SK-MEL-5 (cell line): ENCODE results near the gene THRAP3. TPM values are rescaled to one million over a fixed set of nuclear protein-coding genes. Genes with fewer than 3 reads are reported as not detected.

ENCODE experiments used
- DNase-seq: peaks from one replicate; pipeline ENCODE4 v3.0.0-alpha.2; 2016; ENCODE audit warnings: low read depth, low spot score
- in situ Hi-C: cut with HindIII; loops from 2 replicates; pipeline ENCODE4 v1.10.0; 2016; ENCODE audit warnings: low sequenced_read_pairs, high pct_unique_total_duplicates, low pct_unique_long_range_greater_than_20kb
- total RNA-seq: library from RNA; depleted of rRNA; stranded (reverse); fragments of >200 nt; shearing (Covaris generic); gene quantifications from 2 replicates; pipeline ENCODE4 v1.2.3, GENCODE V29; 2014

THRAP3 gene
- total RNA-seq, 1 experiment from 2014 or later: 63.2 TPM

DNA sequence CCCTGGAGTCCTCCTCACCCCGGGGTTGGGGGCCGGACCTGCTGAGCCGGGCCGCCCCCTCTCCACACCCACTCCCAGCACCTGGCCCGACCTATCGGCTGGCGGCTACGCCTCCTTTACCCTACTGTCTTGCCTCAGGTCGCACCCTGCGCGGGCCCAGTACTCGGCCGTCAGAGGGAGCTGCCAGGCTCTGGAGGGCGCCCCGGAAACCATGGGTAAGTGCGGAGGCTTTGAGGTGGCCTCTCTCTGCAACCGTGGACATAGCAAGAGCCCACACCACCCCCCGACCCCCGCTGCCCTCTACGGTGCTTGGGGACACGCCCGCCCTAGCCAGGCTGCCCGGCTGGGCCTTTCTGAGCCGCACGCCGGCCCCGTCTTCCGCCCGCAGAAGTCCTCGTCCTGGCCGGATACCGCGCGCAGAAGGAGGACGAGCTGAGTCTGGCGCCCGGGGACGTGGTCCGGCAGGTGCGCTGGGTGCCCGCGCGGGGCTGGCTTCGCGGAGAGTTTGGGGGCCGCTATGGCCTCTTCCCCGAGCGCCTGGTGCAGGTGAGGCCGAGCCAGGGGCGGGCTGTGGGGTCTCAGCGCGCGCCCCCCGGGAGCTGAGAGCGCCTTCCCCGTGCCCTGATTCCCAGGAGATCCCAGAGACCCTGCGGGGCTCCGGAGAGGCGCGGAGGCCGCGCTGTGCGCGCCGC is 82.1 kb downstream of the THRAP3 start, which contains the start of gene SH3D21:
Gene SH3D21 (plus strand): TSS at position 159 of the 692 bp plus-strand sequence. CDS start 53 bp downstream, at position 212.
- in situ Hi-C loops: no loop called here
- no peak for DNase-seq

DNA sequence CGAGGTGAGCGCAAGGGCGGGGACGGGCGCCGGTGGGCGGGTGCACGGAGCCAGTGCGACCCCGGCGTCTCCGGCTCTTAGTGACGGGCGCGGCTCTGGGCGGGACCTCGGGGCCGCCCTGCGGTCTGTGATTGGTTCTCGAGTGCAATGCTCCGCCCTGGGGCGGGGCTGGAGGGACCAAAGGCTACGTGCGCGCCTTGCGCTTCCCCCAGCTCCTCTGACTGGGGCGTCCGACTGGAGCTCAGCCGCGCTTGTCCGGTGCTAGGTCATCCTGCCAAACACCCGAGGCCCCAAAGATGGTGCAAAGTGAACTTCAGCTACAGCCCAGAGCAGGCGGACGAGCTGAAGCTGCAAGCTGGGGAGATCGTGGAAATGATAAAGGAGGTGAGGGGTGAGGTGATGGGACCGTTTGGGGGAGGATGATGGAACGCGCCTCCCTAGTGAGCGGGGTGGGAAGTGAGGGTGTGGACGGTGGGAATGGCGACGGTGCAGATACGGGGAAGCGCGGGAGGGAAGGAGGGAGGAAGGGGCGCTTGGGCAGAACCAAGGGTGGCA is 82.7 kb downstream of the THRAP3 start:
- DNase-seq: peak; percentile 44
- in situ Hi-C loops: no loop called here

DNA sequence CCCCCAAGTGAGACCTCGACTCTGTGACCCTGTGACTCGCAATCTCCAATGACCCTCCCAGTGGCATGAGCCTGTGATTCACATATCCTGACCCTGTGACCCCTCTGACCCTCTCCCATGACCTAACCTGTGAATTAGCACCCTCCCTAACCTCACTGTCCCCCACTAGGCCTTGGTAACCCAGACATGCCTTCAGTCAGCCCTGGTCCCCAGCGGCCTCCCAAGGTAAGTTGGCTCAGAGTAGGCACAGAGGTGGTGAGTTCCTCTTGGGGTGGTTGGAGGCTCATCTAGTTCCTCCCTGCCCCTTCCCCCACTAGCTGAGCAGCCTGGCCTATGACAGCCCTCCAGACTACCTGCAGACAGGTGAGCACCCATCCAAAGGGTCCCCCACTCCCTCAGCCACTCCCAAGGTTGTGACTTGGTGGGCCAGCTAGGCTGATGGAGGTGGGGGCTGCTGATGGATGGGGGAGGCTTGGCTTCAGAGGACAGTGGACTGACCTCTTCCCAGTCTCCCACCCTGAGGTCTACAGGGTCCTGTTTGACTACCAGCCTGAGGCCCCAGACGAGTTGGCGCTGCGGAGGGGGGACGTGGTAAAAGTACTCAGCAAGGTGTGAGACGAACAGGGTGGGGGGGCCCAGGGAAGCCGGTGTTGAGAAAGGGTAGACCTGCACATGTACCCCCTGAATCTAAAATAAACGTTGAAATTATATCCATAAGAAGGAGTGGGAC is 83.5 kb downstream of the THRAP3 start:
- in situ Hi-C loops: no loop called here
- no peak for DNase-seq

DNA sequence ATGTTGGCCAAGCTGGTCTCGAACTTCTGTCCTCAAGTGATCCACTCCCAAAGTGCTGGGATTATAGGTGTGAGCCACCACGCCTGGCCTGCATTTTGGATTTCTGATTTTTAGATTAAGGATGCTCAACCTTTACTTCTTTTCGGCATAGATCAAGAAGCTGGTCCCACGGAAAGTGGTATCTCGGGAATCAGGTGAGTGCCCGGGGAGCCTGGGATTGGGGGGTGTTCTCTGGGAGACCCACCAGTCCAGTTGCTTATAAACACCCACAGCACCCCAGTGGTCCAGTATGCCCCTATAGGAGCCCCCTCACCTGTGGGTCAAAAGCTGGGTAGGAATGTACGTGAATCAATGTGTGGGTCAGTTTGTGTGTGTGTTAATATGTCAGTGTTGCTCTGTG is 85.2 kb downstream of the THRAP3 start:
- no peak for DNase-seq

DNA sequence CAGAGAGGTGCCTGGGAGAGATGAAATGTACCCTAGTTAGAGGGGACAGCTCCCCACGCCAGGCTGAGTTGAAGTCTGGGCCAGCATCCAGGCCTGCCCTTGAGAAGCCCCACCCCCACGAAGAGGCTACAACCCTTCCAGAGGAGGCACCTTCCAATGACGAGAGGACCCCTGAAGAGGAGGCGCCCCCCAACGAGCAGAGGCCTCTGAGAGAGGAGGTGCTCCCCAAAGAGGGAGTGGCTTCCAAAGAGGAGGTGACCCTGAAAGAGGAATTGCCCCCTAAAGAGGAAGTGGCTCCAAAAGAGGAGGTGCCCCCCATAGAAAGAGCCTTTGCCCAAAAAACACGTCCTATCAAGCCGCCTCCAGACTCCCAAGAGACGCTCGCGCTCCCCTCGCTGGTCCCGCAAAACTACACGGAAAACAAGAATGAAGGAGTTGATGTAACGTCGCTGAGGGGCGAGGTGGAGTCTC is 96.1 kb downstream of the THRAP3 start:
- in situ Hi-C loops: no loop called here
- DNase-seq: no peak

More for the DNA sequence above, 85.2 kb downstream of the THRAP3 start:
- in situ Hi-C loops: no loop called here

DNA sequence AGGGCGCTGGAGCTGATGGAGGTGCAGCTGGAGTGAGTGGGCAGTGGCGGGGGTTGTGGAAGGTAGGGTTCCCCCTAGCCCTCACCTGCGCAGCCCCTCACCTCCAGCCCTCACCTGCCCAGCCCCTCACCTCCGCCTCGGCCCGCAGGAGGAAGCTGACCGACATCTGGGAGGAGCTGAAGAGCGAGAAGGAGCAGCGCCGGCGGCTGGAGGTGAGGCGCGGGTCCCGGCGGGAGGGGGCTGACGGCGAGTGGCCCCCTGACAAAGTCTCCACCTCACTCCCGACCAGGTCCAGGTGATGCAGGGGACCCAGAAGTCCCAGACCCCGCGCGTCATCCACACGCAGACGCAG is 96.5 kb downstream of the THRAP3 start:
- in situ Hi-C loops: no loop called here

DNA sequence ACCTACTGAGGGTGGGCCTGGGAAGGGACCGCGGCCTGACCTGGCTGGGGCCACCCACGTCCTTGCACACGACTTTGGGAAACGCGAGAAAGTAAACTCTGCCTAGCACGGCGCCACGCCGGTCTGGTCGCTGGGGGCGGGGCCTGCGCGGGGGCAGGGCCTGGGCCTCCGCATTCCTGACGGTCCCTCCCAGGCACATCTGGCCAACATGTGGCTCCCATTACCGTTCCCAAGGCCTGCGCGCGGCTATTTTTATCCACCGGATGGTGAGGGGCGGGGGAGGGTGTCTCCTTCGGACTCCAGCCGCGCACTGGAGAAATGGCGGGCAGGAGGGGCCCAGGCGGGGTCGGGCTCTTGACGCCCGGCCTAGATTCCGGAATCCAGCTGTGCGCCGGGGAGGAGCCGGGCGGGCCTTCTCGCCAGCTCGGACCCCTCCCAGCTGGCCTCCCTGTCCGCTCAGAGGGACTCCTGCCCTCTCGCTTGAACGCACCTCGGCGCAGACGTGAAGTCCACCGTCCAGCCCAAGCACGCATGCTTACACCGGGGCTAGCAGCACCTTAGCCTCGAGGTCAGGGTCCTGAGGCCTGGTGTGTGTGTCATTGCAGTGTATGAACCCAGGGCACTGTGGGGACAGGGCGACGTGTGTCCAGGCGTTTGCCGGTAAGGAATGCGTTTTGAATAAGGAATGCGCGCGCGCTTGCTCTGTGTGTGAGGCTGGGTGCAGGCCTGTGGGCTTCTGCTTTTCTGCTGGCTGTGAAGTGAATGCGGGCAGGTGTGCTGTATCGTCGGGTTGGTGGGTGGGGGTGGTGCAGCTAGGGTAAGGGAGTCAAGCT is 97.1 kb downstream of the THRAP3 start:
- in situ Hi-C loops: no loop called here
- no peak for DNase-seq

More for the DNA sequence above, 96.5 kb downstream of the THRAP3 start:
- DNase-seq: no peak

DNA sequence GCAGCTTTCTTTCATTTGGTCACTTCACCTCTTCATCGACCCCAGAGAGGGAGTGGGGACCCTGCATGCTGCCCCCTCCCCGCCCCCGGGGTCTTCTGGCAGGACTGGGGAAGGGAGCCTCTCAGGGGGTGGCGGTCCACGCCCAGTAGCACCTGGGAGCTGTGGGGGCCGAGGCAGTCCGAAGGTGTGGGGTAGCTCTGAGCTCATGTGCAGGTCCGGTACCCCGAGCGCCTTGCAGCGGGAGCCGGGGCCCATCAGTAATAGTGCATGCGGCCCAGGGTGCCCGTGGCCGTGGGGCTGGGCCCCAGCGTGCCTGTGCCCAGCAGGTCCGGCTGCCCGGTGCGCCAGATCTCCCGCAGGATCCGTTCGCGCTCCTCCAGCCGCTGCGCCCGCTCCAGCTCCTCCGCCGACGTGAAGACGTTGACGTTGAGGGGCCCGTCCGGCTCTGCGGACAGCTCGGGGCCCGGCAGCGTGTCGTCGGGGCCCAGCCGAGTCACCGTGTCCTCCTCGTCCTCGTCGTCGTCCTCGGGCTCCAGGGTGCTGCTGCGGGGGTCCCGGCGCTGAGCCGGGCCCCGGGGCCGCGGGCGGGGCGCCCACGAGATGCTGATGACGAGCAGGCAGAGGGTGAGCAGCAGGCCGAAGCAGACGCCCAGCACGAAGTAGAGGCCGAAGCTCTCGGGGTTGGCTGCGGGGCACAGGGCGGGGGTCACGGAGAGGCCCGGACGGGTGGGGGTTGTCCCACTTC is 98.0 kb downstream of the THRAP3 start:
- no peak for DNase-seq
- in situ Hi-C loops: no loop called here

DNA sequence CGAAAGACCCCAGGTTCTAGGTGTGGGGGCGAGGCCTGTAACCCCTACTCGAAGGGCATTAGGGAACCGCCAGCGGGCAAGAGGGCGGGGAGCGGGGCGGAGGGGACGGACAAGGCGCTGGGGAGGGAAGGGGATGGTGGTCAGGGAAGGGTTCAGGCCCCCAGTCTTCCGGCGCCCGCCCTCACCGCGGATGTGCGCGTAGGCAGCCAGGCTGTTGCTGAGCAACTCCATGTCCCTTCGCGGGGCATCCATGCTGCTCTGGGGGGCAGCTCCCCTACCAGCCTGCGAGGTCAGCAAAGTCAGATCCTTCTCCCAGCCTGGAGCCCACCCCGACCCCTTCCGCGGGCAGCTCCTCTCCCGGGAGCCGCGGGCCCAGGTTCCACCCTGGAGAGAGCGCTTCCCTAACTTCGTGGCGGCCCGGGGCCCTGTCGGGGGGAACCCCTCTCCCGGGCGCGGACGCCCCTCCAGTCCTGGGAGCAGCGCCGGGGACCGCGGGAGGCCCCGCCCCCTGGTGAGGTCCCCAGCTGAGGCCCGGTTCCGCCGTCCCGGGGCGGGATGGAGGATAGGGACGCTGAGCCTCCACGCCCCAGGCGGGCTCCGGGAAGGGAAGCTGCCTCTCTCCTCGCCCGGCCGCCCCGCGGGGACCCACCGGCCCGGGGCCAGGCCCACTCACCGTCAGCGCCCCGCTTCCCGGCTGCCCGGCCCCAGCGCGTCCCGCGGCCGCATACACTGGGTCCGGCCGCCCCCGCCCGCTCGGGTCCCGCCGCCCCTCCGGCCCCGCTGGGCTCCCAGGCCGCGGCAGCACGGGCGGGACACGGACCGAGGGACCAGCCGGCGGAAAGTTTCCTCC is 98.8 kb downstream of the THRAP3 start:
- no peak for DNase-seq
- in situ Hi-C loops: no loop called here

DNA sequence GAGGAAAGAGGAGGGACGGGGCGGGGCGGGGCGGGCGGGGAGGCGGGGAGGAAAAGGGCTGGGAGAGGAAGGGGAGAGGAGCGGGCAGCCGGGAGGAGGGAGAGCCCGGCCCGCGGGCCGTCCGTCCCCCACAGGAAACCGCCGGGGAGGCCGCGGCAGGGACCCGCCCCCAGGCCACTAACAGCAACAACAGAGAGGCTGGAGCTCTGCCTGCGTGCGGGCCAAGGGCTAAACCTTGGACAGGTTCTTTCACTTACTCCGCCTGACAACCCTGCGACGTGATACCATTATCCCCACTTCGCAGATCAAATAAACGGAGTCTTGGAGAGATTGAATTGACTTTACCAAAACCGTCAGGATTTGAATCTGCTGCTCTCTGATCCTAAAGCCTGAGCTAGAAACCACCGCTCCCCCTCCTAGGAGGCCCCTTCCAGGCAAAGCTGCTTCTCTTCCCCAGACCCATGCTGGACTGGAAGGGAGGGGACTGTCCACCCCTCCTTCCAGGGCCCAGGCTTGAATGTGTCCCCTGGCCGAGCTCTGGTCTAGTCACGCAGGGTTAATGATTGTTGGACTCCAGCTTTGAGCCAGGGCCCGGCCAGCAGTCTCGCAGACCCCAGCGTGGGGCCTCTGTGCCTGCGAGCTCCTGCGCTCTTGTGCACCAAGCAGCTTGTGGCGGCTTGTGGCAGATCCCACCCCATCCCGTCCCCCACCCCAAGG is 99.6 kb downstream of the THRAP3 start, which contains the start of gene EVA1B:
Gene EVA1B (minus strand): TSS at position 10 of the 717 bp plus-strand sequence. CDS start 608 bp downstream, outside the sequence.
- in situ Hi-C loops: no loop called here

DNA sequence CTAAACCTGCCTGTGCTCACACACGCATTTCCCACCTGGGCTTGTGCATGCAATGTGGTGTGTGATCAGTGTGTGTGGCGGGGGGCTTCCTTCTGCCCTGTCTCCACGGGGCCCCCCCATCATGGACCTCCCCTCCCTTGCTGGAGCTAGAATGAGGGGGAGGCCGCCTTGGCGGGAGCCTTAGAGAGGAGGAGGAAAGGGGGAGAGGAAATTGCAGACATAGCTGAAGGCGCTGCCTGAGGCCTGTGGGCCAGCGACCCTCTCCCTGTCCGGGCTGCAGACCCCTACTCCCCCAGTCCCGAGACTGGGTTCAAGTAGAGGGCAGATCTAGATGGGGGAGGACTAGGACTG is 100.1 kb downstream of the THRAP3 start:
- no peak for DNase-seq
- in situ Hi-C loops: no loop called here

More for the DNA sequence above, 99.6 kb downstream of the THRAP3 start, which contains the start of gene EVA1B:
- peak; percentile 30 for DNase-seq

DNA sequence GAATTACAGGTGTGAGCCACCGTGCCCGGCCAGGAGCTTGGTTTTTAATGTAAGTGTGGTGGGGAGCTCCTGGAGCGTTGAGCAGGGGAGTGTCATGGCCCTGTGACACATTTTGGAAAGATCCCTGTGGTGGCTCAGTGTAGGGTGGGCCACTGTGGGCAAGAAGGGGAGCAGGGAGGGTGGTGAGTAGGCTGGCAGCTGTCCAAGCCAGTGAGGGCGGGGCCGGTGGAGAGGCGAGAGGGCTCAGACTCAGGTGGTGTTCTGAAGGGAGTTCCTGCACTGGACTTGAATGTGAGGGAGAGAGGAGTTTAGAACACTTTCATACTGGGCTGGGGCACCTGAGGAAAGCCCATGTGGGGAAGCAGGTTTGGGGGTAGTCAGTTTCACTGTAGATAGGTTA is 102.3 kb downstream of the THRAP3 start:
- in situ Hi-C loops: no loop called here
- no peak for DNase-seq

DNA sequence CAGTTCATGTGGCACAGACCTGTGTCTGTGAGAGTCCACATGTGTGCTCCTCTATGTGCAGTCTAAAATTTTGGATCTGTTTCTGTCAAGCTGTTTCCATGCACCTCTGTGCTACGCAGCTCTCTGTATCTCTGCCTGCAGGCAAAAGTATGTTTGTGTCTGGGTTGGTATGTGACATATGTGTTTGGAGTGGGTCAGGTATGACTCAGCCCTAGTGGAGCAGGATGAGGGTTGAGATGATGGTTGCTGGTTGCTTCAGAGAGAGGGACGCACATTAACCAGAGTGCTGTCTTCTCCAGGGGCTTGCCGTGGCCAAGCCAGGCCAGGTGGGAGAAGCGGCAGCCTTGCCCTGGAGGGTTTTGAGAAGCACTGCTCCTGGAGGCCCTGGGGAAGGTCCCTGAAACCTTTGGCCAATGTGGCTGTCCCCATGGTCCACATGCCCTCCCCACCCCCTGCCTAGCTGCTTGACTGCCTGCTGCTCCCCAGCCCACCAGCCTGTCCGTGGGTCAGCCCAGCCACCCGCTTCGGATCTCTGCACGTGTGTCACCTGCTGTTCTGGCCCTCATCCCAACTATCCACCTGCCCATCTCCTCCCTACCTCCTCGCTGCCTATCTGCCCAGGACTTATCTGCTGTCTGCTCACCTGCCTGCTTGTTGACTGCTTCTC is 103.3 kb downstream of the THRAP3 start:
- in situ Hi-C loops: no loop called here
- DNase-seq: no peak

DNA sequence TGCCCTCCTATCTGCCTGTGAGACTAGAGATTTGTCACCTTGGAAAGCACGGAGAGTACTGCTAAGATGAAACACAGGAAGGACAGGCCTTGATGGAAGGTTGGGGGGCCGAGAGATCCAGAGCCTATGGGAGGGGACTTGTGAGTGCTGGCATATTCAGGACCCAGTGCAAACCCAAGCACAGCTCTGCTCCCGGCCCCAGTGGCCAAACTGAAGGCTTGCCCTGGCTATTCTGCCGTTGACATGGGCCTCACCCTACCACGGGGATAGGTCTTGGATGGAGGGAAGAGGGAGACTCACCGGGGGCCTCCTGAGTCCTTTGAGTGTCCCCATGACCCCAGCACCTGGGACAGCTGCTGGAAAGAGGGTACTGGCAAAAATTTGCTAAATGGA is 103.8 kb downstream of the THRAP3 start:
- DNase-seq: no peak
- in situ Hi-C loops: no loop called here

DNA sequence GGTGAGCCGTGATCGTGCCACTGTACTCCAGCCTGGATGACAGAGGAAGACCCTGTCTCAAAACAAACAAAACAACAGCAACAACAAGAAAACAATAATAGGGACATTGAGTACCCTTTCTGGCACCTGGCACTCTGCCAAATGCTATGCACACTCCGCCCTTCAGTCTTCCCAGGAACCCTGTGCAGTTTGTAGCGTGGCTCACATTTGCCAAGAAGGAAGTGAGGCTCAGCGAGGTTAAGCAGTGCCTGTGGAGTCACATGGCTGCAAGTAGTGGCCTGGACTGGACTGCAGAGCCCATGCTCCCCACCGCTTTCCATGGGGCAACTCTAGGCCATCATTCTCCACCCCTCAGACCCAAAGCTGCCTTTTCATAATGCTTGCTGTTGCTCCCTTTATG is 104.5 kb downstream of the THRAP3 start:
- in situ Hi-C loops: no loop called here
- no peak for DNase-seq
